ENCODE results near the gene PRPF40B. TPM values are rescaled to one million over a fixed set of nuclear protein-coding genes. Genes with fewer than 3 reads are reported as not detected.

Gene PRPF40B
- polyA plus RNA-seq (2013, experiment 1 of 2): 20.1 TPM
- 20.2 TPM for polyA plus RNA-seq (2013, experiment 2 of 2)

- Histone ChIP-seq H3K14ac (ENCODE audit: low read length) (no peak within 1 kb of the TSS), H3K4ac (ENCODE audit: low read length) (no peak within 1 kb of the TSS), H3K27ac (replicated peaks; ENCODE audit: low read length) (peak within 1 kb of the TSS; percentile 29), H3K4me1 (ENCODE audit: control insufficient read depth in 2 of 2, insufficient read depth in 1 of 2, low read depth in 1 of 2, low read length in 2 of 2) (peaks cover 6 to 9% of the 10 kb centered on the region in 2 donors), H3K4me2 (ENCODE audit: insufficient read depth, low read length, poor library complexity, severe bottlenecking) (peak within 1 kb of the TSS; percentile 76), H3K4me3 (ENCODE audit: low read length in 2 of 2) (peak within 1 kb of the TSS; percentile 69 to 80), H3K9me3 (replicated peaks in 1 of 2; ENCODE audit: control insufficient read depth in 2 of 2, insufficient read depth in 1 of 2, low read depth in 1 of 2, low read length in 2 of 2) (no peaks in the 10 kb centered on the region), H3K36me3 (replicated peaks in 1 of 2; ENCODE audit: control insufficient read depth in 2 of 2, insufficient read depth in 2 of 2, low read length in 2 of 2) (no peaks in the 10 kb centered on the region), H4K8ac (ENCODE audit: low read depth, low read length) (no peak within 1 kb of the TSS), H3K27me3 (ENCODE audit: control insufficient read depth in 3 of 3, insufficient read depth in 3 of 3, low read depth in 1 of 3, low read length in 3 of 3) (no peaks in the 10 kb centered on the region), H3K23ac (ENCODE audit: low read depth, low read length, poor library complexity) (no peak within 1 kb of the TSS), H4K91ac (ENCODE audit: low read depth, low read length, poor library complexity) (no peak within 1 kb of the TSS), H2BK5ac (ENCODE audit: low read length) (no peak within 1 kb of the TSS), H3K79me1 (ENCODE audit: low read depth, low read length) (no peaks in the 10 kb centered on the region), H2BK15ac (ENCODE audit: low read length) (no peak within 1 kb of the TSS), H3K9ac (ENCODE audit: low read depth, low read length, poor library complexity) (peak within 1 kb of the TSS; percentile 85), H2AK5ac (ENCODE audit: low read depth, low read length) (peak within 1 kb of the TSS; percentile 22), H2AFZ (ENCODE audit: low read length) (peak within 1 kb of the TSS; percentile 92), H2BK12ac (ENCODE audit: low read length) (no peak within 1 kb of the TSS), H3K18ac (ENCODE audit: low read length) (peak within 1 kb of the TSS; percentile 72), H2BK120ac (ENCODE audit: low read depth, low read length) (no peak within 1 kb of the TSS)
- no CpG with 5 or more reads among the region's 76 CpGs for WGBS, 2 donors (ENCODE audit: extremely low coverage in 2 of 2, insufficient read length in 2 of 2, insufficient replicate concordance in 1 of 2)
- peak; percentile 85 for DNase-seq (ENCODE audit: low spot score)
Observed at GRCh38 chr12:49623142-49623904, at the start of gene PRPF40B. Gene PRPF40B, plus strand, starts transcription at chr12:49623561. Its CDS starts 30 bp downstream, at chr12:49623591.

- Histone ChIP-seq H3K4ac (ENCODE audit: low read length) (no peak overlapping the region), H3K18ac (ENCODE audit: low read length) (peak overlapping the region; percentile 39), H3K23ac (ENCODE audit: low read depth, low read length, poor library complexity) (no peak overlapping the region), H3K14ac (ENCODE audit: low read length) (no peak overlapping the region), H3K27me3 (ENCODE audit: control insufficient read depth in 3 of 3, insufficient read depth in 3 of 3, low read depth in 1 of 3, low read length in 3 of 3) (no peaks in the 10 kb centered on the region), H2AFZ (ENCODE audit: low read length) (no peak overlapping the region), H2BK12ac (ENCODE audit: low read length) (peak overlapping the region; percentile 18), H4K91ac (ENCODE audit: low read depth, low read length, poor library complexity) (peak overlapping the region; percentile 86), H3K4me1 (ENCODE audit: control insufficient read depth in 2 of 2, insufficient read depth in 1 of 2, low read depth in 1 of 2, low read length in 2 of 2) (peaks cover 12 to 18% of the 10 kb centered on the region in 2 donors), H3K27ac (replicated peaks; ENCODE audit: low read length) (no peak overlapping the region), H4K8ac (ENCODE audit: low read depth, low read length) (peak overlapping the region; percentile 70), H3K9ac (ENCODE audit: low read depth, low read length, poor library complexity) (no peak overlapping the region), H2BK15ac (ENCODE audit: low read length) (no peak overlapping the region), H2BK5ac (ENCODE audit: low read length) (peak overlapping the region; percentile 55), H3K4me2 (ENCODE audit: insufficient read depth, low read length, poor library complexity, severe bottlenecking) (no peak overlapping the region), H2AK5ac (ENCODE audit: low read depth, low read length) (peak overlapping the region; percentile 34), H2BK120ac (ENCODE audit: low read depth, low read length) (no peak overlapping the region), H3K9me3 (replicated peaks in 1 of 2; ENCODE audit: control insufficient read depth in 2 of 2, insufficient read depth in 1 of 2, low read depth in 1 of 2, low read length in 2 of 2) (peaks cover 0 to 2% of the 10 kb centered on the region in 2 donors), H3K4me3 (ENCODE audit: low read length in 2 of 2) (peak overlapping the region in 1 of 2 donors; percentile 43), H3K79me1 (ENCODE audit: low read depth, low read length) (no peaks in the 10 kb centered on the region), H3K36me3 (replicated peaks in 1 of 2; ENCODE audit: control insufficient read depth in 2 of 2, insufficient read depth in 2 of 2, low read length in 2 of 2) (peaks cover 3 to 12% of the 10 kb centered on the region in 2 donors)
- DNase-seq (ENCODE audit: low spot score): no peak
- WGBS, 2 donors (ENCODE audit: extremely low coverage in 2 of 2, insufficient read length in 2 of 2, insufficient replicate concordance in 1 of 2): no CpG with 5 or more reads among the region's 9 CpGs
Observed at GRCh38 chr12:49577589-49578315, 45.6 kb upstream of the PRPF40B start.

GRCh38 chr12:49578471-49579112 lies 44.8 kb upstream of the PRPF40B start:
- Histone ChIP-seq H3K9ac (ENCODE audit: low read depth, low read length, poor library complexity) (no peak overlapping the region), H3K27me3 (ENCODE audit: control insufficient read depth in 3 of 3, insufficient read depth in 3 of 3, low read depth in 1 of 3, low read length in 3 of 3) (no peaks in the 10 kb centered on the region), H3K9me3 (replicated peaks in 1 of 2; ENCODE audit: control insufficient read depth in 2 of 2, insufficient read depth in 1 of 2, low read depth in 1 of 2, low read length in 2 of 2) (peaks cover 0 to 2% of the 10 kb centered on the region in 2 donors), H3K4ac (ENCODE audit: low read length) (no peak overlapping the region), H3K14ac (ENCODE audit: low read length) (peak overlapping the region; percentile 76), H2AFZ (ENCODE audit: low read length) (no peak overlapping the region), H4K91ac (ENCODE audit: low read depth, low read length, poor library complexity) (no peak overlapping the region), H3K4me3 (ENCODE audit: low read length in 2 of 2) (no peak overlapping the region), H2BK120ac (ENCODE audit: low read depth, low read length) (no peak overlapping the region), H3K23ac (ENCODE audit: low read depth, low read length, poor library complexity) (no peak overlapping the region), H3K27ac (replicated peaks; ENCODE audit: low read length) (peak overlapping the region; percentile 49), H3K4me1 (ENCODE audit: control insufficient read depth in 2 of 2, insufficient read depth in 1 of 2, low read depth in 1 of 2, low read length in 2 of 2) (peaks cover 12 to 18% of the 10 kb centered on the region in 2 donors), H3K79me1 (ENCODE audit: low read depth, low read length) (no peaks in the 10 kb centered on the region), H2BK15ac (ENCODE audit: low read length) (no peak overlapping the region), H3K36me3 (replicated peaks in 1 of 2; ENCODE audit: control insufficient read depth in 2 of 2, insufficient read depth in 2 of 2, low read length in 2 of 2) (peaks cover 3 to 15% of the 10 kb centered on the region in 2 donors), H2BK12ac (ENCODE audit: low read length) (no peak overlapping the region), H3K4me2 (ENCODE audit: insufficient read depth, low read length, poor library complexity, severe bottlenecking) (peak overlapping the region; percentile 22), H2AK5ac (ENCODE audit: low read depth, low read length) (no peak overlapping the region), H4K8ac (ENCODE audit: low read depth, low read length) (no peak overlapping the region), H2BK5ac (ENCODE audit: low read length) (no peak overlapping the region), H3K18ac (ENCODE audit: low read length) (no peak overlapping the region)
- WGBS, 2 donors (ENCODE audit: extremely low coverage in 2 of 2, insufficient read length in 2 of 2, insufficient replicate concordance in 1 of 2): no CpG with 5 or more reads among the region's 13 CpGs
- peak; percentile 50 for DNase-seq (ENCODE audit: low spot score)

All from neuronal stem cell (in vitro differentiated cells).